Measurements from ENCODE around the gene AFAP1.

- TF ChIP-seq CTCF (IDR thresholded peaks at IDR 0.05) (no peak), POLR2A (IDR thresholded peaks at IDR 0.05) (no peak)
Measured at GRCh38 chr4:7854697-7855370, 84.8 kb downstream of the AFAP1 start.

All from esophagus squamous epithelium (tissue), 4 donors.